Measurements from ENCODE around the gene AMER3.

AMER3 gene

GRCh38 chr2:130767408-130767775 is 12.1 kb downstream of the AMER3 start:
- H3K27ac ChIP-seq: no peak overlapping the region
- TF ChIP-seq CTCF (IDR thresholded peaks at IDR 0.05): no peak
- no peak overlapping the region for H3K4me3 ChIP-seq
- DNase-seq (ENCODE audit: low spot score): no peak

- H3K27ac ChIP-seq: no peak overlapping the region
- H3K4me3 ChIP-seq: no peak overlapping the region
- TF ChIP-seq CTCF (IDR thresholded peaks at IDR 0.05): no peak
- no peak for DNase-seq (ENCODE audit: low spot score)
Observed at GRCh38 chr2:130768191-130768855, 13.0 kb downstream of the AMER3 start.

- Histone ChIP-seq H3K4me3 (no peak overlapping the region), H3K27ac (no peak overlapping the region)
- DNase-seq (ENCODE audit: low spot score): no peak
- TF ChIP-seq CTCF (IDR thresholded peaks at IDR 0.05): no peak
Observed at GRCh38 chr2:130769343-130769907, 14.1 kb downstream of the AMER3 start.

GRCh38 chr2:130776550-130776949 is 21.2 kb downstream of the AMER3 start:
- Histone ChIP-seq H3K27ac (no peak overlapping the region), H3K4me3 (no peak overlapping the region)
- TF ChIP-seq CTCF (IDR thresholded peaks at IDR 0.05): no peak
- DNase-seq (ENCODE audit: low spot score): no peak

GRCh38 chr2:130778781-130779180 is 23.4 kb downstream of the AMER3 start:
- DNase-seq (ENCODE audit: low spot score): no peak
- TF ChIP-seq CTCF (IDR thresholded peaks at IDR 0.05): no peak
- Histone ChIP-seq H3K4me3 (no peak overlapping the region), H3K27ac (no peak overlapping the region)

- TF ChIP-seq CTCF (IDR thresholded peaks at IDR 0.05): no peak
- DNase-seq (ENCODE audit: low spot score): no peak
- no peak overlapping the region for H3K27ac ChIP-seq
Observed at GRCh38 chr2:130785466-130786055, 30.2 kb downstream of the AMER3 start.

GRCh38 chr2:130786076-130786475 is 30.7 kb downstream of the AMER3 start:
- Histone ChIP-seq H3K4me3 (no peak overlapping the region), H3K27ac (no peak overlapping the region)
- no peak for DNase-seq (ENCODE audit: low spot score)
- no peak for TF ChIP-seq CTCF (IDR thresholded peaks at IDR 0.05)

More at GRCh38 chr2:130785466-130786055, 30.2 kb downstream of the AMER3 start:
- H3K4me3 ChIP-seq: no peak overlapping the region
